Kidney (tissue), 14 donors: ENCODE data around the gene TRAPPC8. TPM values are rescaled to one million over a fixed set of nuclear protein-coding genes. Genes with fewer than 3 reads are reported as not detected.
"Not testable (repeated sequence)": the region's sequence is repeated elsewhere in the genome, so short reads cannot be mapped to it uniquely, and the experiment has no call there.

Source experiments
- DNase-seq, 5 donors: peaks; one replicate each; pipeline ENCODE4 v3.0.0-alpha.2; 2013 to 2020
- FAIRE-seq: peaks from 2 replicates; lab custom pipeline; 2012; peaks lifted over from hg19 to GRCh38; lab: Jason Lieb, UNC
- H3K27ac ChIP-seq, 2 donors: one replicate each; pipeline ENCODE4 v1.7.0; 2013; ENCODE audit warnings: low read depth in 2 of 2, low read length in 2 of 2, inconsistent platforms in 1 of 2
- H3K27me3 ChIP-seq: one replicate; pipeline ENCODE4 v1.7.1; 2013; ENCODE audit warnings: low read length, inconsistent platforms; ENCODE audit not compliant: control insufficient read depth, insufficient read depth
- H3K36me3 ChIP-seq, 3 donors: one replicate each; pipeline versions ENCODE4 v1.7.0 to v1.7.1; 2013; ENCODE audit warnings: low read length in 3 of 3, control low read depth in 1 of 3, inconsistent platforms in 1 of 3; ENCODE audit not compliant: insufficient read depth in 3 of 3, control insufficient read depth in 2 of 3
- H3K4me1 ChIP-seq, 3 donors: one replicate each; pipeline versions ENCODE4 v1.7.0 to v1.7.1; 2013; ENCODE audit warnings: low read length in 3 of 3, inconsistent platforms in 1 of 3, low read depth in 1 of 3; ENCODE audit not compliant: control insufficient read depth in 2 of 3, insufficient read depth in 2 of 3
- H3K4me3 ChIP-seq, 3 donors: one replicate each; pipeline versions ENCODE4 v1.7.0 to v1.8.1; 2013; ENCODE audit warnings: low read length in 3 of 3, control low read depth in 1 of 3, inconsistent platforms in 1 of 3
- H3K9ac ChIP-seq, 3 donors: one replicate each; pipeline versions ENCODE4 v1.7.0 to v1.7.1; 2013; ENCODE audit warnings: low read length in 3 of 3, control low read depth in 1 of 3, inconsistent platforms in 1 of 3
- H3K9me3 ChIP-seq, 3 donors: one replicate each; pipeline versions ENCODE4 v1.7.0 to v1.7.1; 2013; ENCODE audit warnings: low read length in 3 of 3, control low read depth in 1 of 3, inconsistent platforms in 1 of 3; ENCODE audit not compliant: control insufficient read depth in 2 of 3, insufficient read depth in 1 of 3
- CTCF ChIP-seq: IDR thresholded peaks from 3 replicates; pipeline ENCODE4 v1.5.1; 2012; ENCODE audit warnings: mild to moderate bottlenecking, moderate library complexity, borderline replicate concordance; ENCODE audit not compliant: insufficient read depth; ENCODE audit errors: extremely low read depth
- intact Hi-C: fragments of 100-400 bp; cut with DNase I; formaldehyde crosslinking; loops from one replicate; pipeline ENCODE4 v1.11.1; 2022
- polyA plus RNA-seq: library from polyadenylated mRNA; stranded (reverse); fragments of 350-450 nt; fragmentation: Illumina TruSeq; extraction: RNeasy Lipid Tissue Mini Kit (QIAGEN cat#74804); gene quantifications from one replicate; pipeline ENCODE4 v1.2.3, GENCODE V29; 2014; ENCODE audit warnings: low read depth, low replicate concordance; ENCODE audit not compliant: insufficient read depth
- total RNA-seq: library from RNA; stranded (reverse); fragmentation: NEBNext Ultra II Directional; extraction: Animal tissue kit (Norgen Biotek cat#: 25700); gene quantifications from one replicate; pipeline ENCODE4 v1.2.1, GENCODE V29; 2021
- donor health status: control.
- donor health status: control.
- donor health status: control.
- donor health status: control.
- donor health status: control.
- donor health status: DM: yes; HTN: yes; CAD: no.
- donor health status: Normal renal cell carcinoma (clear cell type).

The TRAPPC8 gene
- total and polyA plus RNA-seq, 2 donors from 2014 or later, result 28.7 to 44.6 TPM

DNA sequence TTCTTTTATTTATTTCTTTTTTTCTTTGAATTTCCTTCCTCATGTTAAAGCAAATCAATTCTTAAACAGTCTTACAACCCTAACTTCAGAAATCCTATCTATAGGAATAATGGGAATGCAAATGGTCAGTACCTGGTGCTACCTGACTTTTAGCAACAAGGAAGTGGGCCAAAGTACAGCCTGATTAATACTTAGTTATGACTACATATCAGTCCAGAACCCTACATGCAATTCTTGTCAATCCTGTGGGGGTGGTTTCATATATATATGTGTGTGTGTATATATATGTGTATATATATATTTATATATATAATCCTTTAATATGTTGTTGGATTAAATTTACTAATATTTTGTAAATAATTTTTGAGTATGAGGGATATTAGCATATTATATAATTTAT lies 14.8 kb upstream of the TRAPPC8 start:
- Histone ChIP-seq H3K36me3 (no peaks in the 10 kb centered on the region), H3K4me1 (no peaks in the 10 kb centered on the region), H3K4me3 (no peak overlapping the region), H3K9ac (no peak overlapping the region), H3K27me3 (no peaks in the 10 kb centered on the region), H3K9me3 (no peaks in the 10 kb centered on the region), H3K27ac (no peak overlapping the region)
- no peak for TF ChIP-seq CTCF
- intact Hi-C loops, result no loop called here
- no peak for DNase-seq
- FAIRE-seq, result no peak

GRCh38 chr18:31954349-31954748 lies 11.4 kb upstream of the TRAPPC8 start:
- Histone ChIP-seq H3K4me3 (no peak overlapping the region), H3K27me3 (no peaks in the 10 kb centered on the region), H3K9ac (no peak overlapping the region), H3K36me3 (no peaks in the 10 kb centered on the region), H3K4me1 (no peaks in the 10 kb centered on the region), H3K9me3 (no peaks in the 10 kb centered on the region), H3K27ac (no peak overlapping the region)
- intact Hi-C loops, result no loop called here
- no peak for TF ChIP-seq CTCF
- no peak for FAIRE-seq
- DNase-seq, result peak in 1 of 5 donors; percentile 14

DNA sequence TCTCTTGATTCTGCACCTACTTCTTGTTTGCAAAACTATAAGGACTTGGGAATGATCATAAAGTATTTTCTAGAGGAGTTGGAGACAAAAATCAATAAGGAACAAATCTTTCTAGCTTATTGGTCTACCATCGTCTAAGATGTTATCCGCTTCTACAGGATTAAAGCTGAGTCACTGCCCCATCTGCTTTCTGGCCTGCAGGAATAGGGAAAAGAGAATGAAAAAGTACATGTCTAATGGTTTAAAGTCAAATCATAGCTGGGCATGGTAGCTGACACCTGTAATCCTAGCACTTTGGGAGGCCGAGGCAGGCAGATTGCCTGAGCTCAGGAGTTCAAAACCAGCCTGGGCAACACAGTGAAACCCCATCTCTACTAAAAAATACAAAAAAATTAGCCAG lies 10.8 kb upstream of the TRAPPC8 start:
- H3K4me3 ChIP-seq, H3K27ac ChIP-seq, DNase-seq, FAIRE-seq, H3K4me1 ChIP-seq, H3K9ac ChIP-seq, H3K27me3 ChIP-seq, H3K36me3 ChIP-seq, H3K9me3 ChIP-seq, intact Hi-C loops: not testable (repeated sequence)

- Histone ChIP-seq H3K36me3 (no peaks in the 10 kb centered on the region), H3K27ac (no peak overlapping the region), H3K4me3 (no peak overlapping the region), H3K27me3 (no peaks in the 10 kb centered on the region), H3K9ac (no peak overlapping the region), H3K9me3 (no peaks in the 10 kb centered on the region), H3K4me1 (no peaks in the 10 kb centered on the region)
- intact Hi-C loops, result no loop called here
- DNase-seq, result no peak
- no peak for FAIRE-seq
- TF ChIP-seq CTCF, result no peak
Measured at GRCh38 chr18:31952223-31952622, 9.3 kb upstream of the TRAPPC8 start.
